Activated T-helper 9 cell treated with anti-CD3 and anti-CD28 coated beads, Interleukin-2, amount 50 U/mL, for 16 hours (primary cell): ENCODE measurements around the gene S100A2.

Source experiments
- DNase-seq: peaks from one replicate; pipeline ENCODE4 v3.0.0-alpha.2; 2020; ENCODE audit warnings: low read depth

Gene S100A2

GRCh38 chr1:153545067-153546055, 20.3 kb downstream of the S100A2 start, which contains the start of gene S100A4:
Gene S100A4, minus strand, starts transcription at chr1:153545806. Its CDS starts 1,012 bp downstream, at chr1:153544794.
- peak; percentile 84 for DNase-seq

DNA sequence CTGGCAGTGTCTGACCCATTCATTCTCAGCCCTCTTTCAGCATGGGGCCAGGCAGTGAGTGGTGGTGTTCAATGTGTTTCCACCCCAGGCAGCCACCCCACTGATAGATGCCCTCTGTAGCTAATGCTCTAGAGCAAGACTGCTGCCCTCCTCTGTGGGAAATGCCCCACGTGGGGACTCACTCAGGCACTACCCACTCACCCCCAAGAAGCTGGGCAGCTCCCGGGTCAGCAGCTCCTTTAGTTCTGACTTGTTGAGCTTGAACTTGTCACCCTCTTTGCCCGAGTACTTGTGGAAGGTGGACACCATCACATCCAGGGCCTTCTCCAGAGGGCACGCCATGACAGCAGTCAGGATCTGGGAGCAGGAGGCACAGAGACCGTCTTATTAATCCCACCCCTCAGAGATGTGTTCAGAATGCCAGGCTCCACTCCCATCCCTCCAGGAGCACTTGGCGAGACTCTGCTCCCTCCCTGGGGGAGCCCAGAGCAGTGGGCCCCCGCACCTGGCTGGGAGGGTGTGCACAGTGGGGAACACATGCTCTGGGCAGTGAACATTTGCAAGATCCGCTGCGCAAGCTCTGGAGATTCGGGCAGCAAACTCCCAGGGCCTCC, 21.1 kb downstream of the S100A2 start:
- no peak for DNase-seq

- no peak for DNase-seq
These were observed 21.9 kb downstream of the S100A2 start for GRCh38 chr1:153543736-153544135.

DNA sequence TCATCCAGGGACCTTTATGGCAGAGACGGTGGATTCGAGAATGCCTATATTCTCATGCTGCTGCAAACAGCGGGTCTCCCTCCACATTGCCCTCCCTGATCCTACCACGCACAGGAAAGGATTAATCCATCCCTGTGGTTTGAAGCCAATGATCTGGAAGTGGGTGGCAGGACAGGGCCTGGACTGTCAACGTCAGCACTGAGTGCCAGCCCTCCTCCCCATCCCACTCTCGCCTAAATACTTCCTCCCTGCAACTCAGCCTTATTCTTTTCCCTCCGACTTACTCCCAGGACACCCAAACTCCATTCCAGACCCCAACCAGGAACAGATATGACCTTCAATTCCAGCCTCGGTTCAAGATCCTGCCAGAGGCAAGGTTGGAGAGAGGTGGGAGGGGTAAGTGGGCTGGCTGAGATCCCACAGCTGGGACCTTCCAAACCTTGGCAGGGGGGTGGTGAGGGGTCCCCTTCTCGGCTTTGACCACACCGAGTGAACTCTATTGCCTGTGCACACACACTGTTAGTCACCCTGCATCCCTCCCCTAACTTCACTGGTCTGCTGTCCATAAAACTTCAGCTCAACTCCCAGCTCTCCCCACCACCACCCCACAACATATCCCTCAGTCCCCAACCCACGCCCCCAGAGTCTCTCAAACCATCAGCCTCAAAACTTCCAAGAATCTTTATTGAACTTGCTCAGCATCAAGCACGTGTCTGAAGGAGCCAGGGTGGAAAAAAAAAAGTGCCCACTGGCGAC, 22.5 kb downstream of the S100A2 start:
- no peak for DNase-seq

- no peak for DNase-seq
These were observed 23.7 kb downstream of the S100A2 start for GRCh38 chr1:153541641-153542590.

- DNase-seq: peak; percentile 38
These were observed 25.0 kb downstream of the S100A2 start, which contains the start of gene S100A5 for GRCh38 chr1:153540394-153541361. Gene S100A5, minus strand, starts transcription at chr1:153540934. Its CDS starts 743 bp downstream, at chr1:153540191.

DNA sequence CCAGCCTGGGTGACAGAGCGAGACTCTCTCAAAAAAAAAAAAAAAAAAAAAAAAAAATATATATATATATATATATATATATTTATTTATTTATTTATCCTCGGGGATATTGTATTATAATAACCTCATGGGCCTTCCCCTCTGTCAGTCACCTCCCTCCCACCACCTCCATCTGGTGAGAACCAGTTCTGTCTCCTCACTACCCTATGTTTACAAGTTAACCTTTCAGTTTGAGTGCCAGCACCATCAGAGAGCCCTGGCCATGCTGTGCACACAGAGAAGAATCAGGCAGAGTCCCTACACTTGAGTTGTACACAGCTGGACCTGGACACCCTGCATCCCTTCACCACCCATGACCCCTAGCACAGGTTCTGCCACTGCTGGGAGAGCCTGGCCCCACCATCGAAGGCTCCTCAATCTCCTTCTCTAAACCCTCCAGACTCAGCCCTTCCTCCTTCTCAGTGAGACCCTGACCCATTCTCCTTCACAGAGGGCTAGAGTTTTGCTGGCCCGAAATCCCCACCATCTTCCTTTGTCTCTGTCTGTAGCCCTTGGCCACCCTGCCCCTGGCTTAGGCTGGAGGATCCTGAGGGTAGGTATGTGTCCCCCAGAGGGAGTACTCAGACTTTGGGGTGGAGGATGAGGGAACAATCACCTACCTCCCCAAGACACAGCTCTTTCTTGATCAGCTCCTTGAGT, 26.1 kb downstream of the S100A2 start:
- DNase-seq: no peak

DNA sequence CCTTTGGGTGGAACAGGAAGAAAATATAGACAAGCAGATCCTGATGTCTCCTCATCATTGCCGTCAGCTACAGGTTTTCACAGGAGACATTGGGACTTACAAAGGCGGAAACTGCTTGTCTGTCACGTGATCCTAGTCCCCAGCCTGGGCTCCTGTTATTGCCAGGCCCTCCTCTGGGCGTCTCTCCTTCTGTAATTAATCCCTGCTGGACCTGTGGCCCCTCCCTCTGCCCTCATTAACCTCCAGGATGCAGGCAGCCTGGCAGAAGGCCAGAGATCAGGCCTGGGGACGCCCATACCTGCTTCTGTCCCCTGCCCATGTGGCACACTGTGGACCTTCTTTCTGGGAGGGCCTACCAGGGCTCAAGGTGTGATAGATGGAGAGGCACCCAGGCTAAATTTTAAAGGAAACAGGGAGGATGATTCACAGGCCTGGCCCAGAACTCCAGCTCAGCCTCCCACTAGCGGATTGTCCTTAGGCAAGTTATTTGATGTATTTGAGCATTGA, 27.3 kb downstream of the S100A2 start:
- DNase-seq: no peak

GRCh38 chr1:153537376-153537730, 28.3 kb downstream of the S100A2 start:
- no peak for DNase-seq

DNA sequence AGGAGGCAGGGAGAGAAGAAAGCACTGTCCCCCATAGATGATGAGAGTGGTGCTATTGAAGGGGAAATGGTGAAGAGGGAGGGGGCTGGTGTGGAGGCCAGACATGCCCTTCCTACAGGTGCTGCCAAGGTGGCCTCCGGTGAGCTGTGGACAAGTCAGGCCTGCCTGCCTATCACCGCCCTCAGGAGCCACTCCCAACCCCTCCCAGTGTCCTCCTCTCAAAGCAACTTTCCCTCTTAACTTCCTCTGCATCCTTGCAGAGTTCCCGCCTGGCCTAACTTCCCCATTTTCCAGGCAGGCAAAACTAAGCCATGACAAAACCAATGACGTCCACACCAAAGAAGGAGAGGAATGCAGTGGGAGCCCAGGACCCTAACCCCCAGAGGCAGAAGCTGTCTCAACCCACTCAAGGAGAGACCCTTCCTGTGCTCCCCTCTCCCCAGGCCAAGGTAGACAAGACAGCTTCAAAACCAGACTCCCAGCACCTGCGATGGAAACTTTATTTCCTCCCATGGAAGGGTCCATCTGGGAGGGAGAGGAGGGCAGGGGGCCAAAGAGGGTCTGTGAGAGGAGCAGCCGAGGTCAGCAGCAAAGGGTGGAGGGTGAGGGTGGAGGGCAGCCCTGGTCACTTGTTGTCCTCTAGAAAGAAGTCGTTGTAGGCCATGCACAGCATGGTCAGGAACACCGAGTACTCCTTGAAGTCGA, 28.8 kb downstream of the S100A2 start:
- no peak for DNase-seq

DNA sequence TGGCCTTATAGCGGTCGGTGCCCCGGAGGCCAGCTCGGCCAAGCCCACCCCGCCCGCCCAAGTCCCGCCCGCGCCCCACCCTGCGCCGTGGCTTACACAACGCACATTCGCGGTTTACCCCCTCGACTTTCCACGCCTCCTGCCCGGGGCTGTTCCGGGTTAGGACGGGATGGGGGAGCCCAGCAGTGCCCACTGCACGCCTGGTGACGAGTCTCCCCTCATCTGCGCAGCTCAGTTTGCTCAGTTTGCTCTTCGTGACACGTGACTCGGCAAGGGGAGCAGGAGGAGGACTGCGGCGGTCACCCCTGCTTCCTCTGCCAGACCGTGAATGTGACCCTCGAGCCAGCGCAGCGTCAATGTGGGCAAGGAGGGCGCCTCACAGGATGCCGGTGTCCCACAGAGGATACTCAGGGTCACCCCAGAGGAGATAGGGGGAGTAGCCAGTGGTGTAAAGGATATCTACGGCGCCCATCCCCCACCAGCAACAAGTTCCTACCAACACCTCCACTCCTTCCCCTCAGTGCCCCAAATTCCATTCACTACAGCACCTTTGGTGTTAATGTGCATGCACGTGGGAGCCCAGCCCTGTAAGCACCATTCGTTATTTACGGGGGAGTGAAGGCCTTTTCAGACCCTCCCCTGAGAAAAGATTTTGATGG, 29.5 kb downstream of the S100A2 start:
- DNase-seq: peak; percentile 74

GRCh38 chr1:153535242-153536011, 30.2 kb downstream of the S100A2 start, which contains the start of gene S100A6:
Gene S100A6, minus strand, starts transcription at chr1:153535991. Its CDS starts 652 bp downstream, at chr1:153535339.
- DNase-seq: no peak

DNA sequence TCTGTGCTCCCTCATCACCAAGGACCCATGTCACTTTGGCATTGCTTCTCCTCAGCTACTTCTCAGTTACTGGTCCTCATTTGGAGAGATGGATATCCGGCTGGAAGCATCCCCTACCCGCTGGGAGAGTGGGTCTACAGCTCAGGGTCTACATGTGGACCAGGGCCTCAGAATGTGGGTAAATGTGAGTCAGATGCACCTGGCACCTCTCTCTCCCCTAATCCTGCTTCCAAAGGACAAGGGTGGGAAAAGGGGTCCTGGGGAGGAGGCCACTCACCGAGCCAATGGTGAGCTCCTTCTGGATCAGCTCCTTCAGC, 30.8 kb downstream of the S100A2 start:
- no peak for DNase-seq

GRCh38 chr1:153534226-153534924, 31.3 kb downstream of the S100A2 start:
- DNase-seq: no peak

DNA sequence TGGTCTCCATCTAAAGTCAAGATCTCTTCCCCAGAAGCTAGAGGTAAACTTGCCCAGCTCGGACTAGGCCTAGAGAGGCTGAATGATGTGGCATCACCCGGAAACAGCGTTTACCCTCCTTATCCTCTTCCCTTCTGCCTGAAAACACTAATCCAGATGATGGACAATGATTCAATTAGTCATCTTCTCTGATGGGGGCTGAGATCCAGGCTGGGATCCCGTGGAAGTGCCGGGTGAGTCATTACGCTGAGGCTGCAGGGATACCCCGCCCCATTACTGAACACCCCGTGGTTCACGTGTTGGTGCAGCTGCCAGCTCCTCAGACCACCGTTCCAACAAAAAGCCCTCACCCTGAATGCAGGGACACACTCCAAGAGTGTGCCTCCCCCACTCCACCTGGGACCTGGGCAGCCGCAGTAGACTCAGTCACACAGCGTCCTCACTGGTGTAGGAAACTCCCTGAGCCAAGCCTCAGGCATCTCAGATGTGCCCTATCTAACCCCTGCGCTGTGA, 31.9 kb downstream of the S100A2 start:
- DNase-seq: no peak
